Mucosa of descending colon (tissue), 3 donors: ENCODE measurements around the gene CATSPER1. TPM values are rescaled to one million over a fixed set of nuclear protein-coding genes. Genes with fewer than 3 reads are reported as not detected.

Experiments used
- ATAC-seq: fragments of 200-7000 bp; cut with Tn5 transposase; one replicate; pipeline ENCODE4 v1.9.1; 2020; ENCODE audit warnings: mild to moderate bottlenecking, moderate library complexity
- DNase-seq, 3 donors: peaks; one replicate each; pipeline ENCODE4 v3.0.0-alpha.2; 2020
- H3K36me3 ChIP-seq: fragments of 200-600 bp; one replicate; pipeline ENCODE4 v1.8.0; 2021; ENCODE audit warnings: low read depth, mild to moderate bottlenecking
- H3K4me1 ChIP-seq: fragments of 200-600 bp; one replicate; pipeline ENCODE4 v1.8.0; 2021; ENCODE audit warnings: low read depth, mild to moderate bottlenecking
- H3K4me3 ChIP-seq: fragments of 200-600 bp; one replicate; pipeline ENCODE4 v1.8.0; 2021; ENCODE audit warnings: mild to moderate bottlenecking
- H3K9me3 ChIP-seq: fragments of 200-600 bp; one replicate; pipeline ENCODE4 v1.8.0; 2021; ENCODE audit warnings: mild to moderate bottlenecking
- CTCF ChIP-seq: fragments of 200-600 bp; IDR thresholded peaks from one replicate; pipeline ENCODE4 v1.8.0; 2022; ENCODE audit warnings: antibody characterized with exemption, mild to moderate bottlenecking
- intact Hi-C, 2 donors: fragments of 100-400 bp; cut with DNase I in 1 of 2; cut with micrococcal nuclease in 1 of 2; formaldehyde crosslinking; loops; one replicate each; pipeline versions ENCODE4 v1.11.0 to v1.11.1; 2022; cut with DNase I, micrococcal nuclease
- total RNA-seq, 3 donors: library from RNA; stranded (reverse); fragmentation: NEBNext Ultra II Directional in 2 of 3; extraction: Animal tissue kit (Norgen Biotek cat#: 25700) in 2 of 3; gene quantifications; one replicate each; pipeline versions ENCODE4 v1.2.1 to v1.2.4, GENCODE V29; 2021 to 2023
- donor health status: DM: no; HTN: no; CAD: no; lungs with moderate emphysema.
- donor health status: DM: no; HTN: no; CAD: no.
- donor health status: DM: no; HTN: yes; CAD: no.

The CATSPER1 gene
- total RNA-seq, 3 donors from 2014 or later, result not detected

- ATAC-seq (no peak), DNase-seq (no peak)
- TF ChIP-seq CTCF, result no peak
- no peaks in the 10 kb centered on the region for H3K9me3 ChIP-seq
- no peaks in the 10 kb centered on the region for H3K4me1 ChIP-seq
- no peaks in the 10 kb centered on the region for H3K36me3 ChIP-seq
- intact Hi-C loops, result loop anchor here (10.0 kb wide), 1 partner anchor 99 kb away; the partner anchor contains the start of gene FIBP (in 2 of the 2)
- no peak overlapping the region for H3K4me3 ChIP-seq
Measured at GRCh38 chr11:65983589-65983987, 42.7 kb downstream of the CATSPER1 start.

- no peaks in the 10 kb centered on the region for H3K9me3 ChIP-seq
- DNase-seq (no peak), ATAC-seq (no peak)
- TF ChIP-seq CTCF, result no peak
- intact Hi-C loops, result loop anchor here (10.0 kb wide), 1 partner anchor 98 kb away; the partner anchor contains the start of gene FIBP (in 2 of the 2)
- H3K4me1 ChIP-seq, result no peaks in the 10 kb centered on the region
- no peaks in the 10 kb centered on the region for H3K36me3 ChIP-seq
- no peak overlapping the region for H3K4me3 ChIP-seq
Measured at GRCh38 chr11:65982824-65983588, 43.3 kb downstream of the CATSPER1 start.

GRCh38 chr11:65981972-65982823, 44.1 kb downstream of the CATSPER1 start:
- no peak for TF ChIP-seq CTCF
- DNase-seq (no peak), ATAC-seq (peak; percentile 21)
- H3K4me3 ChIP-seq, result no peak overlapping the region
- intact Hi-C loops, result loop anchor here (10.0 kb wide), 1 partner anchor 97 kb away; the partner anchor contains the start of gene FIBP (in 2 of the 2)
- H3K4me1 ChIP-seq, result no peaks in the 10 kb centered on the region
- H3K36me3 ChIP-seq, result peaks cover 7% of the 10 kb centered on the region
- H3K9me3 ChIP-seq, result no peaks in the 10 kb centered on the region

GRCh38 chr11:65981101-65981740, 45.1 kb downstream of the CATSPER1 start:
- H3K9me3 ChIP-seq, result no peaks in the 10 kb centered on the region
- peaks cover 7% of the 10 kb centered on the region for H3K36me3 ChIP-seq
- no peak for TF ChIP-seq CTCF
- no peak overlapping the region for H3K4me3 ChIP-seq
- intact Hi-C loops, result loop anchor here (10.0 kb wide), 1 partner anchor 96 kb away; the partner anchor contains the start of gene FIBP (in 2 of the 2)
- DNase-seq, result no peak
- H3K4me1 ChIP-seq, result no peaks in the 10 kb centered on the region
- ATAC-seq, result no peak

GRCh38 chr11:65979261-65979759, 47.0 kb downstream of the CATSPER1 start:
- intact Hi-C loops, result no loop called here
- TF ChIP-seq CTCF, result no peak
- DNase-seq, result peak in 1 of 3 donors; percentile 2
- no peak overlapping the region for H3K4me3 ChIP-seq
- no peaks in the 10 kb centered on the region for H3K4me1 ChIP-seq
- no peaks in the 10 kb centered on the region for H3K9me3 ChIP-seq
- no peak for ATAC-seq
- peaks cover 7% of the 10 kb centered on the region for H3K36me3 ChIP-seq
